ENCODE results near the gene NRG4. TPM values are rescaled to one million over a fixed set of nuclear protein-coding genes. Genes with fewer than 3 reads are reported as not detected.

NRG4 gene
- total and polyA plus RNA-seq, 2 of the 8 experiments (the other 6 are each of a cell fraction or from before 2014, with no cell fraction given): 0.24 TPM; not detected in 1

- TF ChIP-seq SP2 (IDR thresholded peaks at IDR 0.05; ENCODE audit: low read length): no peak
- no peak for TF ChIP-seq GTF2F1 (IDR thresholded peaks at IDR 0.05; ENCODE audit: borderline replicate concordance, low read depth, low read length)
- TF ChIP-seq KDM1A (IDR thresholded peaks at IDR 0.05; ENCODE audit: borderline replicate concordance, low read length): no peak
- no peak for TF ChIP-seq KDM5A (IDR thresholded peaks at IDR 0.05; ENCODE audit: low read length)
Observed at GRCh38 chr15:75952525-75952924, 59.7 kb downstream of the NRG4 start (continued).
